Adrenal gland (tissue), 12 donors: Measurements from ENCODE around the gene UBE2L5. TPM values are rescaled to one million over a fixed set of nuclear protein-coding genes. Genes with fewer than 3 reads are reported as not detected.

ENCODE experiments used
- DNase-seq, 7 donors: peaks; one replicate each; pipeline ENCODE4 v3.0.0-alpha.2; 2019 to 2020
- H3K27ac ChIP-seq, 5 donors: fragments of 200-600 bp; sonication (generic) in 4 of 5; 1 replicate in 3 of 5; 2 replicates in 2 of 5; pipeline versions ENCODE4 v1.5.1 to v1.8.0; 2016 to 2020; ENCODE audit warnings: mild to moderate bottlenecking in 1 of 5
- H3K27me3 ChIP-seq: fragments of 200-600 bp; 2 replicates; pipeline ENCODE4 v1.8.0; 2021
- H3K36me3 ChIP-seq, 2 donors: fragments of 200-600 bp; replicated peaks in 1 of 2; 1 replicate in 1 of 2; 2 replicates in 1 of 2; pipeline versions ENCODE4 v1.5.1 to v1.8.0; 2018 to 2022
- H3K4me1 ChIP-seq, 2 donors: fragments of 200-600 bp; replicated peaks in 1 of 2; 1 replicate in 1 of 2; 2 replicates in 1 of 2; pipeline versions ENCODE4 v1.5.1 to v1.8.0; 2018 to 2021
- H3K4me3 ChIP-seq, 4 donors: fragments of 200-600 bp; sonication (generic) in 3 of 4; one replicate each; pipeline ENCODE4 v1.5.1; 2016 to 2018
- H3K9me3 ChIP-seq, 3 donors: fragments of 200-600 bp; sonication (generic) in 1 of 3; replicated peaks in 1 of 3; 1 replicate in 2 of 3; 2 replicates in 1 of 3; pipeline versions ENCODE4 v1.5.1 to v1.8.0; 2016 to 2021
- CTCF ChIP-seq, 6 experiments: fragments of 450-650 bp in 4 of 6; fragments of 200-600 bp in 2 of 6; sonication (generic) in 1 of 6; IDR thresholded peaks; 1 replicate in 5 of 6; 2 replicates in 1 of 6; pipeline versions ENCODE4 v1.5.1 to v1.8.0; 2016 to 2021; ENCODE audit warnings: antibody characterized with exemption in 6 of 6, mild to moderate bottlenecking in 2 of 6, moderate library complexity in 1 of 6
- POLR2A ChIP-seq, 2 donors: fragments of 450-650 bp; IDR thresholded peaks; one replicate each; pipeline ENCODE4 v1.6.1; 2017; ENCODE audit warnings: antibody characterized with exemption in 2 of 2, mild to moderate bottlenecking in 2 of 2, moderate library complexity in 1 of 2
- WGBS, 4 donors: extraction: QIAGEN DNeasy Blood & Tissue Kit in 2 of 4; methylation state at CpG; one replicate each; pipeline versions ENCODE4 v1.1.5 to v1.1.7; 2013 to 2017; 5-methylcytosine and 5-hydroxymethylcytosine counted together
- intact Hi-C, 2 donors: fragments of 100-400 bp; cut with DNase I; formaldehyde crosslinking; loops; one replicate each; pipeline versions ENCODE4 v1.14.1 to v1.15.0; 2022 to 2023
- polyA plus RNA-seq, 3 donors: library from polyadenylated mRNA; stranded (reverse); fragments of 200-250 nt in 2 of 3; fragments of 350-450 nt in 1 of 3; fragmentation: Illumina TruSeq in 1 of 3; extraction: RNeasy Lipid Tissue Mini Kit (QIAGEN cat#74804) in 1 of 3; gene quantifications; one replicate each; pipeline ENCODE4 v1.2.3, GENCODE V29; 2013 to 2014
- total RNA-seq, 9 donors: library from RNA; depleted of rRNA in 4 of 9; stranded (reverse); fragments of >200 nt in 4 of 9; fragments of 120-200 nt in 1 of 9; fragmentation: NEBNext Ultra II Directional in 1 of 9; extraction: Animal tissue kit (Norgen Biotek cat#: 25700) in 1 of 9; gene quantifications; one replicate each; pipeline versions ENCODE4 v1.1.0 to v1.2.4, GENCODE V29; 2013 to 2023
- donor health status: healthy with polysubstance abuse.
- donor health status: Bipolar disorder and iron deficiency.
- donor health status: DM: yes; HTN: yes; CAD: no.
- donor health status: DM: no; HTN: no; CAD: no.
- donor health status: DM: no; HTN: no; CAD: no.
- donor health status: DM: yes; HTN: yes; CAD: no.

Gene UBE2L5
- total and polyA plus RNA-seq, 12 donors: 0.03 to 0.28 (median 0.17) TPM; not detected in 8

GRCh38 chr13:30382836-30383525 is 39.3 kb upstream of the UBE2L5 start:
- Histone ChIP-seq H3K36me3 (no peaks in the 10 kb centered on the region), H3K27me3 (no peaks in the 10 kb centered on the region), H3K27ac (no peak overlapping the region), H3K9me3 (no peaks in the 10 kb centered on the region), H3K4me1 (no peaks in the 10 kb centered on the region), H3K4me3 (no peak overlapping the region)
- TF ChIP-seq POLR2A (IDR thresholded peaks at IDR 0.05) (no peak), CTCF (IDR thresholded peaks at IDR 0.05) (no peak)
- intact Hi-C loops: loop anchor here in 1 of 2 donors (10.0 kb wide), 1 partner anchor 248 kb away; no protein-coding TSS in a partner anchor
- WGBS, 4 donors: 73 to 95% (median 84%) methylated on average over 6 of the region's 6 CpGs
- DNase-seq: no peak

- TF ChIP-seq POLR2A (IDR thresholded peaks at IDR 0.05): no peak
- TF ChIP-seq CTCF (IDR thresholded peaks at IDR 0.05): no peak
- H3K4me3 ChIP-seq: no peak overlapping the region
- no peaks in the 10 kb centered on the region for H3K4me1 ChIP-seq
- no peaks in the 10 kb centered on the region for H3K9me3 ChIP-seq
- intact Hi-C loops: loop anchor here in 1 of 2 donors (10.0 kb wide), 1 partner anchor 254 kb away; no protein-coding TSS in a partner anchor
- peak in 2 of 7 donors; percentile 23 for DNase-seq
- H3K27ac ChIP-seq: no peak overlapping the region
- H3K27me3 ChIP-seq: no peaks in the 10 kb centered on the region
- 59 to 73% (median 63%) methylated on average over 15 of the region's 15 CpGs for WGBS, 4 donors
- H3K36me3 ChIP-seq: no peaks in the 10 kb centered on the region
These were observed 33.6 kb upstream of the UBE2L5 start for GRCh38 chr13:30388406-30389283.

GRCh38 chr13:30391956-30392680 is 30.2 kb upstream of the UBE2L5 start:
- no peak for DNase-seq
- Histone ChIP-seq H3K36me3 (no peaks in the 10 kb centered on the region), H3K27me3 (no peaks in the 10 kb centered on the region), H3K4me1 (peaks cover 4 to 13% of the 10 kb centered on the region in 2 donors), H3K27ac (no peak overlapping the region), H3K4me3 (no peak overlapping the region), H3K9me3 (no peaks in the 10 kb centered on the region)
- intact Hi-C loops: no loop called here
- no peak for TF ChIP-seq CTCF (IDR thresholded peaks at IDR 0.05)
- no peak for TF ChIP-seq POLR2A (IDR thresholded peaks at IDR 0.05)
- 89 to 90% (median 89%) methylated on average over 9 of the region's 9 CpGs for WGBS, 4 donors

- Histone ChIP-seq H3K9me3 (no peaks in the 10 kb centered on the region), H3K36me3 (no peaks in the 10 kb centered on the region), H3K27me3 (no peaks in the 10 kb centered on the region), H3K4me1 (peaks cover 4 to 13% of the 10 kb centered on the region in 2 donors), H3K27ac (no peak overlapping the region), H3K4me3 (no peak overlapping the region)
- 71 to 81% (median 74%) methylated on average over 5 of the region's 5 CpGs for WGBS, 4 donors
- DNase-seq: no peak
- intact Hi-C loops: no loop called here
- TF ChIP-seq POLR2A (IDR thresholded peaks at IDR 0.05) (no peak), CTCF (IDR thresholded peaks at IDR 0.05) (no peak)
These were observed 29.6 kb upstream of the UBE2L5 start for GRCh38 chr13:30392681-30393045.
